ENCODE results near the gene DMRTB1. TPM values are rescaled to one million over a fixed set of nuclear protein-coding genes. Genes with fewer than 3 reads are reported as not detected.

The DMRTB1 gene
- total RNA-seq, 1 experiment from 2014 or later, result not detected

DNA sequence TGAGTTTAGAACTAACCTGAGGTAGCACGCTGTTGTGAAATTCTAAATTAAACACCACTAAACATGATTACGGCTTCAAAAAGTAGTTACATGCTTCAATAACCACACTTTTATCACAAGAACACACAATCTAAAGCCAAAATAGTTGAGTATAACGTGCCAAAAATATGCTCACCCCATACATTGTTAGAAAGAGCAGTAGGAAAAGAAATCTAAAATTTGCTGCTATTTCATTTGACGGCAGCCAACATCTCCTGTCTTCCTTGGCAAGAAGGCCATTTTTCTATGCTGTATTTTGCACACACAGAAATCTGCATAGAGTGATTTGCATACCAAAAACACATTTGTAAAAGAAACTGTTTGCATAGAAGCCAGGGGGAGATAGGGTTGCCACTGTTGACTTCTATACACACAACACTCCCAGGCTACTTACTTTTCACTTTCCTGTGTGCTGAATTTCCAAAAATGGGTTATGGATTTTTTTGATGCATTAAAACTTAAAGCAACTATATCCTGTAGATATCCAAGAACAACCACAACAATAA, 42.9 kb upstream of the DMRTB1 start:
- POLR2A ChIA-PET, result no interaction called here
- no TSS peak for BruUV-seq (replicated peaks)

DNA sequence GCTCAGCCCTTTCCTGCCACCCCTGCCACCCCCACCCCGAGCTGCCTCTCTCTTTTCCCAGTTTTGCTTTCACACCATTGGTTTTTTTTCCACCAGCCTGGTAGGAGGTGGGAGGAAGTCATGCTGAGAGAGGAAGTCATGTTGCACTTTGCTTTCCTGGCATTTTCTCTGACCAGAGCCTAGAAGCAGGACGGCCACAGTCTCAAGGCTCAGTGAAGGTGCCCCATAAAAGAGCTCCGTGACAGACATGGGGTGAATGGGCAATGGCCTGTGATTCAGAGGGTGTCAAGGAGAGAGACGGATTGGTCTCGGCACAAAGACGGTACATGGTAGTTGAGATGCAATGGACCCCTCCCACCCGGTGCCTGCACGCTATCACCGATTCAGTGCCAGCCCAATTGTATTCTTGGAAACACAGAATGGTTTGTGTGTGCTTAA, 42.1 kb upstream of the DMRTB1 start:
- no peak for TF ChIP-seq TCF7L2 (IDR thresholded peaks at IDR 0.05; ENCODE audit: low read depth, low read length)
- ChIA-PET CTCF (no interaction called here), POLR2A (no interaction called here)
- BruUV-seq (replicated peaks), result no TSS peak
- ATAC-seq (no peak), DNase-seq (ENCODE audit: low read depth, low spot score) (no peak)
- no peak overlapping the region for H3K27ac ChIP-seq (ENCODE audit: low read length)
- 0 out of 2 replicates have a peak, but pooled peaks cover 5% of the 10 kb centered on the region for H3K27me3 ChIP-seq (ENCODE audit: control insufficient read depth, insufficient read depth, low read length)
- no peaks in the 10 kb centered on the region for H3K36me3 ChIP-seq (ENCODE audit: control insufficient read depth, insufficient read depth, low read length)
- peaks cover 2% of the 10 kb centered on the region; the same call in 1 of the 2 replicates for H3K9me3 ChIP-seq (ENCODE audit: control insufficient read depth, insufficient read depth, low read depth, low read length)
- H3K4me1 ChIP-seq (ENCODE audit: control insufficient read depth, insufficient read depth, low read length), result peaks cover 7% of the 10 kb centered on the region; the same call in 1 of the 2 replicates
- in situ Hi-C loops (cut with HindIII; ENCODE audit: low pct_unique_long_range_greater_than_20kb, low sequenced_read_pairs), result no loop called here
- intact Hi-C loops (cut with micrococcal nuclease; ENCODE audit: unreplicated experiment), result no loop called here
- H3K4me3 ChIP-seq (ENCODE audit: low read depth in 2 of 2, low read length in 2 of 2), result no peak overlapping the region

More for the DNA sequence above, 42.9 kb upstream of the DMRTB1 start:
- CTCF ChIA-PET, result no interaction called here
- Histone ChIP-seq H3K27me3 (ENCODE audit: control insufficient read depth, insufficient read depth, low read length) (0 out of 2 replicates have a peak, but pooled peaks cover 1% of the 10 kb centered on the region), H3K36me3 (ENCODE audit: control insufficient read depth, insufficient read depth, low read length) (no peaks in the 10 kb centered on the region), H3K4me3 (ENCODE audit: low read depth in 2 of 2, low read length in 2 of 2) (no peak overlapping the region), H3K4me1 (ENCODE audit: control insufficient read depth, insufficient read depth, low read length) (peaks cover 14% of the 10 kb centered on the region), H3K27ac (ENCODE audit: low read length) (no peak overlapping the region), H3K9me3 (ENCODE audit: control insufficient read depth, insufficient read depth, low read depth, low read length) (no peaks in the 10 kb centered on the region; the same call in 1 of the 2 replicates)
- DNase-seq (ENCODE audit: low read depth, low spot score) (no peak), ATAC-seq (no peak)
- in situ Hi-C loops (cut with HindIII; ENCODE audit: low pct_unique_long_range_greater_than_20kb, low sequenced_read_pairs), result no loop called here
- TF ChIP-seq, protein P1, sequence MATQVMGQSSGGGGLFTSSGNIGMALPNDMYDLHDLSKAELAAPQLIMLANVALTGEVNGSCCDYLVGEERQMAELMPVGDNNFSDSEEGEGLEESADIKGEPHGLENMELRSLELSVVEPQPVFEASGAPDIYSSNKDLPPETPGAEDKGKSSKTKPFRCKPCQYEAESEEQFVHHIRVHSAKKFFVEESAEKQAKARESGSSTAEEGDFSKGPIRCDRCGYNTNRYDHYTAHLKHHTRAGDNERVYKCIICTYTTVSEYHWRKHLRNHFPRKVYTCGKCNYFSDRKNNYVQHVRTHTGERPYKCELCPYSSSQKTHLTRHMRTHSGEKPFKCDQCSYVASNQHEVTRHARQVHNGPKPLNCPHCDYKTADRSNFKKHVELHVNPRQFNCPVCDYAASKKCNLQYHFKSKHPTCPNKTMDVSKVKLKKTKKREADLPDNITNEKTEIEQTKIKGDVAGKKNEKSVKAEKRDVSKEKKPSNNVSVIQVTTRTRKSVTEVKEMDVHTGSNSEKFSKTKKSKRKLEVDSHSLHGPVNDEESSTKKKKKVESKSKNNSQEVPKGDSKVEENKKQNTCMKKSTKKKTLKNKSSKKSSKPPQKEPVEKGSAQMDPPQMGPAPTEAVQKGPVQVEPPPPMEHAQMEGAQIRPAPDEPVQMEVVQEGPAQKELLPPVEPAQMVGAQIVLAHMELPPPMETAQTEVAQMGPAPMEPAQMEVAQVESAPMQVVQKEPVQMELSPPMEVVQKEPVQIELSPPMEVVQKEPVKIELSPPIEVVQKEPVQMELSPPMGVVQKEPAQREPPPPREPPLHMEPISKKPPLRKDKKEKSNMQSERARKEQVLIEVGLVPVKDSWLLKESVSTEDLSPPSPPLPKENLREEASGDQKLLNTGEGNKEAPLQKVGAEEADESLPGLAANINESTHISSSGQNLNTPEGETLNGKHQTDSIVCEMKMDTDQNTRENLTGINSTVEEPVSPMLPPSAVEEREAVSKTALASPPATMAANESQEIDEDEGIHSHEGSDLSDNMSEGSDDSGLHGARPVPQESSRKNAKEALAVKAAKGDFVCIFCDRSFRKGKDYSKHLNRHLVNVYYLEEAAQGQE (IDR thresholded peaks at IDR 0.05; ENCODE audit: insufficient read depth in 1 of 2, low read depth in 2 of 2, low read length in 1 of 2), result no peak
- TF ChIP-seq SIN3A (IDR thresholded peaks at IDR 0.05; ENCODE audit: borderline replicate concordance, insufficient read depth, low read depth, low read length) (no peak), TCF7L2 (IDR thresholded peaks at IDR 0.05; ENCODE audit: low read depth, low read length) (no peak), POLR2AphosphoS5 (IDR thresholded peaks at IDR 0.05; ENCODE audit: low read depth, low read length) (no peak)
- TF ChIP-seq, protein P2, sequence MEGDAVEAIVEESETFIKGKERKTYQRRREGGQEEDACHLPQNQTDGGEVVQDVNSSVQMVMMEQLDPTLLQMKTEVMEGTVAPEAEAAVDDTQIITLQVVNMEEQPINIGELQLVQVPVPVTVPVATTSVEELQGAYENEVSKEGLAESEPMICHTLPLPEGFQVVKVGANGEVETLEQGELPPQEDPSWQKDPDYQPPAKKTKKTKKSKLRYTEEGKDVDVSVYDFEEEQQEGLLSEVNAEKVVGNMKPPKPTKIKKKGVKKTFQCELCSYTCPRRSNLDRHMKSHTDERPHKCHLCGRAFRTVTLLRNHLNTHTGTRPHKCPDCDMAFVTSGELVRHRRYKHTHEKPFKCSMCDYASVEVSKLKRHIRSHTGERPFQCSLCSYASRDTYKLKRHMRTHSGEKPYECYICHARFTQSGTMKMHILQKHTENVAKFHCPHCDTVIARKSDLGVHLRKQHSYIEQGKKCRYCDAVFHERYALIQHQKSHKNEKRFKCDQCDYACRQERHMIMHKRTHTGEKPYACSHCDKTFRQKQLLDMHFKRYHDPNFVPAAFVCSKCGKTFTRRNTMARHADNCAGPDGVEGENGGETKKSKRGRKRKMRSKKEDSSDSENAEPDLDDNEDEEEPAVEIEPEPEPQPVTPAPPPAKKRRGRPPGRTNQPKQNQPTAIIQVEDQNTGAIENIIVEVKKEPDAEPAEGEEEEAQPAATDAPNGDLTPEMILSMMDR (IDR thresholded peaks at IDR 0.05), result no peak
- intact Hi-C loops (cut with micrococcal nuclease; ENCODE audit: unreplicated experiment), result no loop called here

DNA sequence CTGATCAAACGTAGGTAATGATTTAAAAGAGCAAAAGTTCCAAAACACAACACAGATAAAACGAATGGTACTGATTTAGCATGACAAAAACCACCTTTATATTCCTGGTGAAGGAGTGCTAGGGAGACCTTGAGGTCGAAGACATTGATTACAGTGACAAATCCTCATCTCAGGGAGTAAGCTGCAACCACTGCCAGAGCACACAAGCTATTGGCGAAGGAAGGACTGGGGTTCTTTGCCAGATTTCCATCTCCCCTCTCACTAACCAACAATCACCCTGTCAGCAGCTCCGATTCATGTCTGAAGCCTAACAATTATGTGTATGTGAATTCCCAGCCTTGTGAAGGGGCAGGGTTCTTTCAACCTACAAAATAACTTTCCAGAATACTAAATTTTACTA, 40.2 kb upstream of the DMRTB1 start:
- ATAC-seq, result no peak; the same call in 1 of the 2 replicates
- Histone ChIP-seq H3K27ac (ENCODE audit: low read length) (no peak overlapping the region), H3K4me3 (ENCODE audit: low read depth in 2 of 2, low read length in 2 of 2) (no peak overlapping the region), H3K9me3 (ENCODE audit: control insufficient read depth, insufficient read depth, low read depth, low read length) (peaks cover 2% of the 10 kb centered on the region; the same call in 1 of the 2 replicates), H3K27me3 (ENCODE audit: control insufficient read depth, insufficient read depth, low read length) (0 out of 2 replicates have a peak, but pooled peaks cover 5% of the 10 kb centered on the region), H3K4me1 (ENCODE audit: control insufficient read depth, insufficient read depth, low read length) (0 out of 2 replicates have a peak, but pooled peaks cover 2% of the 10 kb centered on the region), H3K36me3 (ENCODE audit: control insufficient read depth, insufficient read depth, low read length) (no peaks in the 10 kb centered on the region)
- ChIA-PET CTCF (no interaction called here), POLR2A (no interaction called here)
- DNase-seq (ENCODE audit: low read depth, low spot score), result no peak
- intact Hi-C loops (cut with micrococcal nuclease; ENCODE audit: unreplicated experiment) (no loop called here), in situ Hi-C loops (cut with HindIII; ENCODE audit: low pct_unique_long_range_greater_than_20kb, low sequenced_read_pairs) (no loop called here)
- no TSS peak for BruUV-seq (replicated peaks)
- TF ChIP-seq, protein P2 (IDR thresholded peaks at IDR 0.05), result no peak
- TF ChIP-seq POLR2AphosphoS5 (IDR thresholded peaks at IDR 0.05; ENCODE audit: low read depth, low read length) (no peak), TCF7L2 (IDR thresholded peaks at IDR 0.05; ENCODE audit: low read depth, low read length) (no peak), SIN3A (IDR thresholded peaks at IDR 0.05; ENCODE audit: borderline replicate concordance, insufficient read depth, low read depth, low read length) (no peak)
- TF ChIP-seq, protein P1 (IDR thresholded peaks at IDR 0.05; ENCODE audit: insufficient read depth in 1 of 2, low read depth in 2 of 2, low read length in 1 of 2), result no peak
